ENCODE measurements around the gene BCAN. TPM values are rescaled to one million over a fixed set of nuclear protein-coding genes. Genes with fewer than 3 reads are reported as not detected.

The BCAN gene
- total RNA-seq, 1 donor from 2014 or later, result not detected

DNA sequence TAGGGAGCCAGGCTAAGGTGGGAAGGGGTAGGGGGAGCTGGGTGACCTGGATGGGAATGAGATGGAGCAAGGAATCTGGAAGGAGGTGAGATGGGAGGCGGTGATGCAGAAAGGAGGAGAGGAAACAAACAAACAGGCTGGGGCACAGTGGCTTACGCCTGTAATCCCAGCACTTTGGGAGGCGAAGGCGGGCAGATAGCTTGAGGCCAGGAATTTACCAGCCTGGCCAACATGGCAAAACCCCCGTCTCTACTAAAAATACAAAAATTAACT, 52.7 kb downstream of the BCAN start:
- no peak for DNase-seq (ENCODE audit: low read depth in 2 of 2)

DNA sequence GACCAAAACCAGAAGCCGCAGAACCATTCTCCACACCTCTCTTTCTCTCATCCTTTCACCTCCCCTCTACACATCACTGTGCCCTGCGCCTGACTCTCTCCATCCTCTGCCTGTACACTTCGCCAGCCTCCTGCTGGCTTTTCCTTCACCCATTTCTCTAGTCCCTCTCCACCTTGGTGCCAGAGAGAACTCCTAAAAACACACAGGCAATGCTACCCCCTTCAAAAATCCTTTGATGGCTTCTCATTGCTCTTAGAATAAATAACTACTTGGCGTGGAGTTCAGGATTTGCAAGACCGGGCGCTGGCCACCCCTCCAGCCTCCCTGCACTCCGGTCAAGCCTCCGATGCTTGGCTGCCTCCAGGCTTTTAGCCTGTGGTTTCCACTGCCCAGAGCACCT, 54.8 kb downstream of the BCAN start:
- DNase-seq (ENCODE audit: low read depth in 2 of 2), result no peak

DNA sequence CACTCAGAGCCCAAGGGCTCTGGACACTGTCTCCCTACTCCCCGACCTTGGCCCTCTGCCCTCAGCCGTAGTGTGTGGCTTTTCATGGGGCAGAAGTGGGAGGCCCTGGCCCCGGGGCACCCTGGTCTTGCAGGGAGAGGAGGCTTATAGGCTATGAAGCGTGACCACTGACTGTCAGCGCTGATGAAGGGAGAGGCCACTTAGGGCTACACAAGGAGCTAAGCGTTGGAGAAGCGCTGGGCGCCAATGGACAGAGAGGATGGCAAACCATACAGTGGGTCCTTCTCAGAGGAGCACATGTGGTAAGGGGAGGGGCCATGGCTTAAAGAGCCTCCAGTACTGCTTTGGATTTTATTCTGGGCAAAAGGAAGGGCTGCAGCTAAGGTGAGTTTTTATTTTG, 55.6 kb downstream of the BCAN start:
- no peak for DNase-seq (ENCODE audit: low read depth in 2 of 2)

GRCh38 chr1:156698995-156699394, 57.1 kb downstream of the BCAN start:
- DNase-seq (ENCODE audit: low read depth in 2 of 2), result no peak

DNA sequence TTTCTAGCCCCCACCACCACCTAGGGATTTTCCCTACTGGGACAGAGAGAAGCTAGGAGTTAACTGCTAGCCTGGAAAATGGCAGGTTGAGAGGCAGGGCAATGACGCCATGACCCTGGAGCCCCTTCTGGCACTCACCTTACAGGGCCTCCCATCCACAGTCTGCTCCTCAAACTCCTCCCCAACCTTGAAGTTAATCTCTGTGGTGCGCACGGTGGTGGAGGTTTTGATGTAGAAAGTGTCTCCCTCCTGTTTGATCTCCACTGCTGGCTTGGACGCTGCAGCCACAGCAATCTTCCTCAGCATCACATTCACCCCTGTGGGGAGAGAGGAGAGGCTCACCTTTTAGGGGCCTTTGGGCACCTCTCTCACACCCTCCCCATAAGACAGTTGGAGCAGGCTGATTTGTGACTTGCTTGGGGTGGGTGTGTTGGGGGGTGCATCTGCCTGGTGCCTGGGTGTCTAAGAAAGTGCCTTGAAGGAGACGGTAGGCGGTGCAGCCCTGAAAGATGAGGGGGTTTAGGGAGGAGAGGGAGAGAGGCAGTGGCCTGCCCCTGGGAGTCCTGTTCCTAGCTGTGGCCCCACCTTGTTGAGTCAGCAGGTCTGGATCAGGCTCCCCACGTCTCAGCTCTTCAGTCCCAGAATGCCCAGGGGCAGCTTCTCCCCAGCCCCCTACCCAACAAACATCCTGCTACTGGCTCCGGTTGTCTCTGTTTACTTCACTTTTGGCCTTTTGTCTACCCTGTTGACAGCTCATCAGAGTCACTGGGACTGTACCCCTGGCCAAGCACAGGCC, 59.0 kb downstream of the BCAN start:
- no peak for DNase-seq (ENCODE audit: low read depth in 2 of 2)

DNA sequence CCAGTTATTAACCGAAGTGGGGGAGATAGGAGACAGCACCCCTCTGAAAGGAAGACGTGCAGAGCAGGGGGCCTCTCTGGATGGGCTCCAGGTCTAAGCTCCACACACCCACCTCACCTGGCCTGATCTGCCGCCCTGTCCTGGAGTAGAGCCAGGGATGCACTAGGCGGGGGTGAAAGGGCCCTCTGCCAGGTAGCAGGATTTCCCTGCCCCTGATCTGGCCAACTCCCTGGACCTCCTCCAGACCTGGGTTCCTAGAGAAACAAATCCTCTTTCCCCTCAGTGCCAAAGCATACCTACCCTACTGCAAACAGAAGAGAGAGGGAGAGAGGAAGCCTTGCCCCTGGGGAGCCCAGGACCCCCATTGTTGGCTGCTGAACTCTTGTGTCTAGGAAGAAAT, 61.4 kb downstream of the BCAN start:
- DNase-seq (ENCODE audit: low read depth in 2 of 2), result no peak

GRCh38 chr1:156703741-156704140, 61.8 kb downstream of the BCAN start:
- no peak for DNase-seq (ENCODE audit: low read depth in 2 of 2)

DNA sequence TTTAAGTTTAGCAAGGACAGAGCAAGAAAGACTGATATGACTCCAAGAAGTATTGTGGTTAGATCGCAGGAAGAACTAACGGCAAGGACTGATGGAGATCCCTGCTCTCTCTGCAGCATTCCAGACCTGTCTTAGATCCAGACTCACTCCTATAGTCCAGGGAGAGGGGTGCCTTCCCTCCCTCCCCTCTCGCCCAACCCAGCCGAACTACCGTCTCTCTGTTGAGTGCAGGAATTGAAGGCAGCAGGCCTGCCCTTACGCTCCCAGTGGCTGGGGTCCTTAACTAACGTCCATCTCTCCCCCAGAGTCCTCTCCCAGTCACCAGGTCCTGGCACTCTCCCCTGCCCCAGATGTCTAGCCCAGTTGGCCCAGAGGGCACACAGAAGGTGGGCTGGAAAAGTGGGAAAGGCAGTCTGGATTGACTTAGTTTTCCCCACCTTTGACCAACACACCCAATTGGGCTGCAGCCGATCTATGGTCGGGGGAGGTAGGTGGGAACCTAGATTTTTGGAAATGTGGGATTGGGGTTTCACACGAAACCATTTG, 62.3 kb downstream of the BCAN start:
- DNase-seq (ENCODE audit: low read depth in 2 of 2), result no peak

DNA sequence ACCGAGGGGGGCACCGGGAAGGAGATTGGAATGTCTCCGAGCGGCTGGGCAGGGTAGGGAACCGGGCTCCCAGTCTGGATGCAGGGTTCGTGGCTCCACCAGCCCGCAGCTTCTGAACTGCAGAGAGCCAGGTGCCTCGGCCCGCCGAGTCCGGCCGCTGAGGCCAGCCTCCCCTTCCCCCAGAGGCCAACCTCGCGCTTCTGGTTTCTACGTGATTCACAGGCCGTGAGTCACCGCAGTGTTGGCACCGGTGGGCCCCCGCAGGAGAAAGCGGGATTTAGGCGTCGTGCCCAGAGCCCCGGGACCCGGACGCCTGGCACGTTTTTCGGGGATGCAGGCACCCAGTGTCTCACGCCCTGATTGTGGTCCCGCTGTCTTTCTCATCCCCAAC, 63.0 kb downstream of the BCAN start:
- peak; percentile 63 to 72 for DNase-seq (ENCODE audit: low read depth in 2 of 2)

GRCh38 chr1:156705321-156705917, 63.5 kb downstream of the BCAN start, which contains the start of gene CRABP2:
Gene CRABP2 (minus strand): TSS chr1:156705583. CDS start chr1:156705446, 137 bp downstream.
- DNase-seq (ENCODE audit: low read depth in 2 of 2), result no peak

DNA sequence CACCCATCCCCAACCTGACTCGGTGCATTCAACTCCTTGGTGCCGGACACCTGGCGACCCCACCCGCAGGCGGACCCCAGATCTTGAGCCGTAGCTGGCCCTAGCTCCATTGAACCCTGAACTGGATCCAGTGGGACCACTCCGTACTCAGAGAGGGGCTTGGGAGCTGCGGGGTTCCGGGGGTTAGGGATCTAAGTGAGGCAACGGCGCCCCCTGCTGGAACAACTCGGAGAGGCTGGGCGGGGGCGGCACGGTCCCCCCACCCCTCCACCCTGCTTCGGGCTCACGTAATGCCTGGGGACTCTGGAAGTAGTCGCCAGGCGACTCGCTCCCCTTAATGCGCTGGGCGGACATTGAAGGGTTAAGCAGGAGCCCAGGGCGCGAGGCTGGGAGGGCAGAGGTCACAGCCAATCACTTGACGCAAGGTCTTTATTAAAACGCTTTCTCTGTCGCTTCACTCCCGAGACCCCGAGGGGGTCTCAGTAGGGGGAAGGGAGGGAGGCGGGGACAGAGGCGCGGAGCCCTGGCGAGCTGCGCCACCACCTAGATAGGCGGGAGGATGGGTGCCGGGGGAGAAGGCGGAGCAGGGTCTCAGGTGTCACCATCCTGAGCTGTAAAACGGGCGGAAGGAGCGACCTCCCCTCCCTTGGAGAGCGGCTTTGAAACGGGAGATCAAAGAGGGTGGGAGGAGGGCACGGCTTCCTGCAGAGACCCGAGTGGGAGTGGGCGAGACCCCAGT, 64.2 kb downstream of the BCAN start:
- DNase-seq (ENCODE audit: low read depth in 2 of 2), result peak; percentile 43 to 61

DNA sequence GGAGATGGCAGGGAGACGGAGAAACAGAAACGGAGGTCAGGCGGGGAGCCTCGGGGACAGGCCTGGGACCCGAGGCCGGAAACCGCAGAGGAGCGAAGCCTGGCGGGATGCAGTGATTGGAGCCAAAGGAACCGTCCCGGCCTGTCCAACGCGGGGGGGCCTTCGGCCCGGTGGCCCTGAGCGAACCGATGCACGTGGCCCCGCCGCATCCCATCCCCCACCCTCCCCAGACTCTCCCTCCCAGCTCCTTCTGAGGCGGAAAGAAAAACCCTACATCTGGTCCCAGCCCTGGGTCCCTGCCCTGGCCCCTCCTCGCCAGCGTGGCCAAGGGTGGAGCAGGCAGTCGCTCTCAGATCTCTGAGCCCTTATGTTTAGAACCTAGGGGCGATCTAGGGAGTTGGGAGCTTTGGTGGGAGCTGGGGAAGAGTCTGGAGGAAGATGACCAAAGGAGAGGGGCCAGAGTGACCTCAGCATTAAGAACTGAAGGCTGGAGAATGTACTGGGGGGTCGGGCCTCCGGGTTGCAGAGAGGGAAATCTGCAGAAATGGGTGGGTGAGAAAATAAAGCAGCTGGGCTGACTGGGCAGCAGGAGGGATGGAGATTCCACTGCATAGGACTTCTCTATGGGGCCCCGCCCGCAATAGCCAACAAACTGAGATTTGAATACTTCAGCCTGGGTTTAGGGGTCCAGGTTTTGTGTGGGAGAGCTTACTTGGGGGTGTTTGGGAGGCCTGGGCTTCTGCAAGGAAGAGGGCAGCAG, 64.9 kb downstream of the BCAN start:
- no peak for DNase-seq (ENCODE audit: low read depth in 2 of 2)

DNA sequence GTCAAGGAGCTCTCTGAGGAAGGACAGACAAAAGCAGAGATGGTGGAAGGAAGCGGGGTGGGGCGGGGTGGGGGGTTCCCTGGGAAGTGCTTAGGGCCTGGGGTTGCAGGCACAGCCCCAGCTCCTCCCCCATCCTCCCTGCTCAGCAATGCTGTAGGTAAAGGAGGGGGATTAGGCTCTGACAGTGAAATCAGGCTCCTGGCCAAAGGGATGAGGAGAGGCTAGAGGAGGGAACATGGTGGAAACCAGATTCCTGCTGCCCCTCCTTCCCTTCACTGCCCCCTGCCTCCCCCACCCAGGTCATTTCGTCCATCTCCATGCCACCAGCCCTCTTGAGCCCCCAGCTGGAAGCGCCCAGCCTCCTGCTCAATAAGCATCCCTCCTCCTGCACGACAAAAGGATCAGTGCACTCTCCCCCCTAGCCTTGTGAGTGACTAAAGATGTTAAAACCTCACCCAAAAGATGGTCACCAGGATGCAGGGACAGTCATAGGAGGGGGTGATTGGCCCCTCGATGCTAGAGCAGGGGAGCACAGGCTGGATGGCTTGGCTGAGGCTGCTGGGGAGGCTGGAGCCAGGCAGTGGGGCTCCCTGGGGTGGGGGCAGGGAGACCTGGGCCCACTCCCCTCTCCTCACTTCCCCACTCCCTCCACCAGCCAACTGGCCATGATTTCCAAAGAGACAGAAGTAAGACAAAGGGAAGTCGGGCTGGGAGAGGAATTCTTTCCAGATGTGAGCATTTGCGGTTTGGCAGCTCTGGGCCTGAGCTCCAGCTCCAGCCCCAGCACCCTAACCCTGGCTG, 65.7 kb downstream of the BCAN start:
- no peak for DNase-seq (ENCODE audit: low read depth in 2 of 2)

GRCh38 chr1:156708218-156708661, 66.3 kb downstream of the BCAN start:
- DNase-seq (ENCODE audit: low read depth in 2 of 2), result no peak

DNA sequence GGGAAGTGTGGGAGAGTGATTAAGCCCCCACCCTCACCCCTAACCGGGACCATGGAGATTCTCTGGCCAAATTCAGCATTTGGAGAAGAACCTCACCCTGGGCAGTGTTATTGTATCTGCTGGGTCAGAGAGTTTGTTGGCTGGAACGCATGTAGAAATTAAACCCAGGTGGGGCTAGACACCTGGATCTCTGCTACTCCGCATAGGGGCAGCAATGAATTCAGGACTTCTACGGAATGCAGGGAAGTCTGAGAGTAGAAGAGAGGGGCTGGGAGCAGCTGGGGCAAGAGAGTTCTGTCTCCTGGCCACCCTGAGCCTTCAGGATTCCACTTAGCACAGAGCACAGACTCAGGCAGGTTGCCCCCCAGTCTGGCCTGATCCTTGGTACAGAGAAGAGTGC, 67.1 kb downstream of the BCAN start:
- no peak for DNase-seq (ENCODE audit: low read depth in 2 of 2)

Other genes starting within 250 kb of the BCAN start
- gene MEF2D, start 141.3 kb upstream of the BCAN start, total RNA-seq, result 3.7 and 4.4 TPM in 2 replicates
- 3.0 and 7.0 TPM in 2 replicates for gene IQGAP3, start 69.6 kb upstream of the BCAN start, total RNA-seq
- not detected in 2 replicates for gene TTC24, start 62.4 kb upstream of the BCAN start, total RNA-seq
- gene NAXE, start 50.3 kb upstream of the BCAN start, total RNA-seq, result 56.2 and 58.5 TPM in 2 replicates
- gene GPATCH4, start 40.6 kb upstream of the BCAN start, total RNA-seq, result 8.9 and 9.9 TPM in 2 replicates
- gene HAPLN2, start 22.7 kb upstream of the BCAN start, total RNA-seq, result not detected in 2 replicates
- 32.9 and 57.3 TPM in 2 replicates for gene NES, start 35.3 kb downstream of the BCAN start, total RNA-seq
- not detected in 2 replicates for gene CRABP2, start 63.5 kb downstream of the BCAN start, total RNA-seq
- gene METTL25B, start 86.4 kb downstream of the BCAN start, total RNA-seq, result 6.5 and 18.3 TPM in 2 replicates
- 4.4 and 6.3 TPM in 2 replicates for gene ISG20L2, start 86.6 kb downstream of the BCAN start, total RNA-seq
- 40.3 TPM in 2 replicates for gene MRPL24, start 99.0 kb downstream of the BCAN start, total RNA-seq
- 88.5 and 94.4 TPM in 2 replicates for gene HDGF, start 109.6 kb downstream of the BCAN start, total RNA-seq
- gene PRCC, start 125.4 kb downstream of the BCAN start, total RNA-seq, result 6.8 and 9.3 TPM in 2 replicates
- under 0.01 TPM in 1 of 2 replicates, not detected in the other for gene SH2D2A, start 174.7 kb downstream of the BCAN start, total RNA-seq
- not detected in 2 replicates for gene INSRR, start 217.0 kb downstream of the BCAN start, total RNA-seq
- not detected in 2 replicates for gene NTRK1, start 218.7 kb downstream of the BCAN start, total RNA-seq